GM19468 (cell line): Measurements from ENCODE around the gene CUBN.
A peak's percentile ranks its signal among the peaks of the same experiment; 100 is the strongest.

Experiments
- ATAC-seq: cut with Tn5 transposase; IDR thresholded peaks from one replicate; pipeline ENCODE4 v1.9.1; 2021; ENCODE audit warnings: mild to moderate bottlenecking, moderate library complexity, moderate number of reproducible peaks; ENCODE audit not compliant: unreplicated experiment; ENCODE audit errors: extremely low read depth

CUBN gene

DNA sequence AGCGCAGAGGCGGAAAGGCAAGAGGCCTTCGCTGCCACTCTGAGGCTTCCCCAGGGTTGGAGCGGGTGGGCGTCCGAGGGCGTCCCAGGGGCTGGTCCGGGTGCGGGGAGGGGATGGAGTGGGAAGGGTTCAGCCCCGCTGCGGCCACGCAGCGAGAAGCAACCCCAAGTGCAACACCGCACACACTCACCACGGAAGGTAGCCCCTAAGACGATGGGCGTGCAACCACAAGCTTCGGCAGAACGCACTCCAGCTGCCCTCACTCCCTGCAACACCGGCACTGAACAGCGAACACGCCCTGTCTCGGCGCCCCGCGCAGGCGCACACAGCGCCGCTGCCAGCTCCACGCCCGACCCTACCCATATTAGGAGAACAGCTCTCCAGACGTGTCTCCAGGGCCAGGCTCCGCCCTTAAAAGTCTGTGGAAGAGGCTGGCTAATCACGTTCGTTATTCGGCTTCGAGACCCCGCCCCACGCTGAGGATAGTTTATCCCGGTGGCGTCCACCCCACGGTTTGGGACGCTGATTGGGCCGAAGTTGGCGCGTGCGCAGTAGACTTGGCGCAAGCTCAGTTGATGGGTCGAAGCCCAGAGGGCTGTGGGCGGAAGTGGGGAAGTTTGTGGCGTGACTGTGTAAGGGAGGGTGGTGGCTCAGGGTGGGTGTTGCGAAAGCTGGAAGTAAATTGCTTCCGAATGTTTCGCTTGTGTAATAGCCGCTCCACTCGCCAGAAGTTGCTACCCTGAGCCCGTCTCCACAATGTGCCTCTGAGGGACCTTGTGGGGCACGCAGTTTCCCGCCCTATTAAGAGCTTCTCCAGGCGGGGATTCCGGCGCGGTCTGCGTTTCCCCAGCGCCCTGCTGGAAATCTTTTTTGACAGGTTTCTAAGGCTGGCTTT, 312.2 kb downstream of the CUBN start, which contains the start of gene RSU1:
Gene RSU1, minus strand, starts transcription at position 300 of the 895 bp plus-strand sequence. CDS start 343 bp downstream, outside the sequence.
- peak; percentile 97 for ATAC-seq

GRCh38 chr10:16816830-16817124, 312.8 kb downstream of the CUBN start:
- no peak for ATAC-seq

DNA sequence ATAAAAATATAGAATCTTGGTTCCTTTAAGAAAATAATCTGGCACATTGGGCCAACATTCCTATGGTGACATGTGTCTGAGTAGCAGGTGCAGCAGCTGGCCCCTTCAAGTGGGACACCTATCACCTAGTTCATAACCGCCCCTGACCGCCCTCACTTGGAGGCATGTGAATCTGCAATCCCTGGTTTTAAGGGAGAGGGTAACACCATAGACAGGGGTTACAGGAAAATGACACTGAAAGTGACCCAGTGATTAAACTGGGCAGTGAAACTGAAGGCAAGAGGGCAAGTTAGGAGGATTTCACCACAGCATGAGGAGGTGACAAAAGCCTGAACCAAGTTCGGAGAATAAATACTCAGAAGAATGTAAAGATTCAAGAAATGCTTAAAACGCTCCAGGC, 313.4 kb downstream of the CUBN start:
- ATAC-seq, result no peak

DNA sequence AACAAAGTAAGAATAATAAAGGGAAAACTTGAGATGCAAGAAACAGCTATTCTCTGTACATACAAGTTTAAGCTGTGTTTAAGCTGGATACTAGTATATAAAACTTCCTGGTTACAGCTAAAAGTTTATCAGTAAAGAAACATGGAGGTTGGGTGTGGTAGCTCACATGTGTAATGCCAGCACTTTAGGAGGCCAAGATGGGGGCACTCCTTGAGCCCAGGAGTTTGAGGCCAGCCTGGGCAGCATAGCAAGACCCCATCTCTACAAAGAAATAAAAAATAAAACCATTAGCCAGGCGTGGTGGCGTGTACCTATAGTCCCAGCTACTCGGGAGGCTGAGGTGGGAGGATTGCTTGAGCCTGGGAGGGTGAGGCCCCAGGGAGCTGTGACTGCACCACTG, 315.6 kb downstream of the CUBN start:
- no peak for ATAC-seq

- ATAC-seq, result no peak
Measured at GRCh38 chr10:16812676-16813075, 316.9 kb downstream of the CUBN start.

GRCh38 chr10:16811765-16812164, 317.8 kb downstream of the CUBN start:
- no peak for ATAC-seq

- ATAC-seq, result no peak
Measured at GRCh38 chr10:16811292-16811691, 318.3 kb downstream of the CUBN start.

- peak; percentile 31 for ATAC-seq
Measured at GRCh38 chr10:16809074-16809718, 320.4 kb downstream of the CUBN start.

DNA sequence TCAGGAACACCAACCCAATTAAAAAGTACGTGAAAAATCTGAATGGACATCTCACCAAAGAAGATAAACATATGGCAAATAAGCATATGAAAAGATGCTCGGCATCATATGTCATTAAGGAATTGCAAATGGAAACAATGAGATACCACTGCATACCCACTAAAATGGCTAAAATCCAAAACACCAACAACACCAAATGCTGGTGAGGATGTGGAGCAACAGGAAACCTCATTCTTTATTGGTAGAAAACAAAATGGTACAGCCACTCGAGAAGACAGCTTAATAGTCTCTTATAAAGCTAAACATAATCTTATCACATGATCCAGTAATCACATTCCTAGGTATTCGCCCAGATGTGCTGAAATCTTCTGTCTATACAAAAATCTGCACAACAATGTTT, 325.5 kb downstream of the CUBN start:
- ATAC-seq, result no peak

GRCh38 chr10:16803464-16803863, 326.1 kb downstream of the CUBN start:
- no peak for ATAC-seq

GRCh38 chr10:16799621-16800020, 330.0 kb downstream of the CUBN start:
- peak; percentile 35 for ATAC-seq

GRCh38 chr10:16798571-16798970, 331.0 kb downstream of the CUBN start:
- ATAC-seq, result no peak

DNA sequence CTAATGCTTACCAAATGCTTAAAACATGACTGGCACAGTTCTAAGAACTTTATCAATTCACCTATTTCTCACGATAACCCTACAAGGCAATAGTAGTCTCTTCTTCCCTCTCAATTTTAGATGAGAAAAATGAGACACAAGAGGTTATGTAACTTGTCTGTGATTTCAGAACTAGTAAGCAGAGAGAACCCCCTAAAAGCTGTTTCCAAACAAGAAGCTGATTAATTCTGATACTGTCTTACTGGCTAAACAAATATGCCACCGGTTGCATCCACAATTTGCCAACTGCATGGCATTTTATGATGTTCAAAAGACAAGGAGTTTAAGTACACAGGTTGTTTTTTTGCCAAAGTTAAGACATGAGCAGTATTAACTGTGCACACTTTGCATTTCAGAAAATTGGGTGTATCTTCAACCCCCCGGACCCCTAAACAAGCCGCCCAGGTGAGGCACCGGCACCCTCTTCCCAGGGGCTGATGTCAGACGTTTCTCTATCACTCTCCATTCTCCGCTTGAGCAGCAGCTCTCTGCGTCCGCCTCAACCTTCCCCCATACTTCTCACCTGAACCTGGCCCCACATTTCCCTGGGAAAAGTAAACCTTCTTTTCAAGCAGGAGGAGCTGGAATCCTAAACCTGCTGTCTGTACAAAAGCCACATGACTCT, 334.1 kb downstream of the CUBN start:
- no peak for ATAC-seq

GRCh38 chr10:16794005-16794404, 335.6 kb downstream of the CUBN start:
- ATAC-seq, result no peak

DNA sequence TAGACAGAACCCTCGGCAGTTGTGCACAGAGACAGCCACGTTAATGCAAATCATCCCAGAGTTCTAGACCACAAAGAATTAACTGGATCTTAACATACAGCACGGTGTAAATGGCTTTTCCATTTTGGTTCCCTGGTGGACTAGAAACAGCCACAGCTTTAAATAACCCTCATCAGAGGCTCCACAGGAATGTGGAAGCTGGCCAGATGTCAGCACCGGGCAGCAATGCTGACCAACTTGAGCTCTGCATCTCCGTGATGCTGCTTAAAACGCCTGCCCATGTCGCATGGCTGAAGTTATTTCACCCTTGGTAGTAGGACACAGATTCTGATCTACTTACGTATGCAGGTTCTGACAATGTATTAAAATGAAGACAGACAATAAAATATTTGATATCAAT, 336.9 kb downstream of the CUBN start:
- no peak for ATAC-seq

- ATAC-seq, result no peak
Measured at GRCh38 chr10:16789765-16790164, 339.8 kb downstream of the CUBN start.

DNA sequence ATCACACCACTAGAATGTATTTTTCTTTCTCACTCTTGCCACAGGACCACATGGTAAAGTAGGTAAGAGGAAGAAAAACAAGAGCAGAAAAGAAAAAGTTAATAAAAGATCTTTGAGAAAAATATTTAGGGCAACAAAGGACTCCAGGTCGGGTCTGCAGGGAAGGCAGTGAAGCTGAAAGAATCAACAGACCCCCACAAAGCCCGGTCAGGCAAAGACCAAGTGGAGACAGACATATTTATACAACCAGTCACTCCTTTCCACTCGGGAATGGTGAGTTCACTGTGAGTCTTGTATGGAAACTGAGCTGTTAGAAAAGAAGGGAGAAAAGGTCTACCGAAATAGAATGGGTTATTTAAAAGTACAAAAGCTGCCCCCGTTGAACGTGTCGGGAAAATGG, 340.4 kb downstream of the CUBN start:
- ATAC-seq, result no peak

DNA sequence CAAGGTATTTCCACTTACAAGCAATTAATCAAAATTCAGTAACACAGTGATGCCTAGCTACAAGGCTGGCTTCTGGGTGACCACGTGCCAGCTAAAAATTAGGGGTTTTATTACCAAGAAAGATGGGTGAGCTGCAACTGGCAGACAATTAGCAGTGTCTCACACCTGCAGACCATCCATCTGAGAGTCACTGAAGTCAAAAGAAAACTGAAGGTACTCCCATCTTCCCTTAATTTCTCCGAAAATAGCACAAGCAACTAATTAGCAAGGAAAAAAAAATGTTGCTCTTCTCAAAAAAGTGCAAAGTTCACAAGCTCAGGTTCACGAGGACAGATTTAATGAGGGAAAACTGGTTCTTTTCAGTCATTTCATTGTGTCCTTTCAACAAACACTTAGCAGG, 340.8 kb downstream of the CUBN start:
- no peak for ATAC-seq

DNA sequence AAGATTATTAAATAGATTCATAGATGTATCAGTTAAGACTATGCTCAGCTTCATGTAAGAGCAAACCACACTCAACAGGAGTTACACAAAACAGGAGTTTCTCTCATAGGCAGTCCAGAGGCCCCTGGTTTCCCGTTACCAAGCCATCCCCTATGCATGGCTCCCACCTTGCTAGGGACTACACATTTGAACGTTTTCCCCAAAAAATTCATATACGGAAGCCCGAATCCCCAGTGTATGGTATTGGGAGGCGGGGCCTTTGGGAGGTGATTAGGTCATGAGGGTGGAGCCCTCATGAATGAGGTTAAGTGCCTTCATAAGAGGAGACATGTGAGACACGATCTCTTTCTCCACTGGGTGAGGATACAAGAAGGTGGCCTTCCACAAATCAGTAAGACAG, 341.5 kb downstream of the CUBN start:
- no peak for ATAC-seq

- no peak for ATAC-seq
Measured at GRCh38 chr10:16787361-16787791, 342.2 kb downstream of the CUBN start.

DNA sequence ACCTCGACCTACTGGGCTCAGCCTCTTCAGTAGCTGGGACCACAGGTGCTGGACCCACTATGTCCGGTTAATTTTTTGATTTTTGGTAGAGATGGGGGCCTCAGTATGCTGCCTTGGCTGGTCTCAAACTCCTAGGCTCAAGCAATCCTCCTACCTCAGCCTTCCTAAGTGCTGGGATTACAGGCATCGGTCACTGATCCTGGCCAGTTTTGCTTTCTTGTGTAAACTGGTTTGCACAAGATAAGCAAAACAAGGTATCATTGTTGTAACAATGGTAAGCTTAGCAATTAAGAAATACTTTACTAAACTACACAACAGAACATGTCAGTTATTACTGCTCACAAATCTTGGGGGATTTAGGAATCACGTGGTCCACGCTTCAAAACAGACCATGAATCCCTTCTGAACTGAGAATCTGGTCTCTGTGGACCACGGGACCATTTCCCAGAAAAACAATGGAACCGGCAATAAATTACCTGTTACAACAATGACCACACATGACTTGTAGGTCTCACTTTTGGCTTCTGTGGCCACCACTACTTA, 349.2 kb downstream of the CUBN start:
- ATAC-seq, result no peak
